ENCODE measurements around the gene TRIM7.

DNA sequence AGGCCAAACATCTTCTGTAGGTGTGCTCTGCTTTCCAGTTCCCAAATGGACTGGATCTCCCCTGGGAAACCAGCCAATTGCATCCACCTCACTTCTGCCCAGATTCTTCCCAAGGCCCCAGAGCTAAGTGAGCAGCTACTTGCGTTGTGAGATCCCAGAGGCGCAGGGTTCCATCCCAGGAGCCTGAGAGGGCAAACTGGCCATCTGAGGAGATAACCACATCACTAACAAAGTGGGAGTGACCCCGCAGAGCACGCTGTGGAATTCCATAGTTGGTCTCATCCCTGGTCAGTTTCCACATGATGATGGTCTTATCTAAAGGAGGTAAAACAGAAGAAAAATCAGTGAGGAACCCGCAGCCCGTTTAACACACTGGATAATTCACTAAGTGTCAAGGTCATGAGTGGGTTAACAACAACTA is 37.0 kb upstream of the TRIM7 start:
- TF ChIP-seq, protein P1, sequence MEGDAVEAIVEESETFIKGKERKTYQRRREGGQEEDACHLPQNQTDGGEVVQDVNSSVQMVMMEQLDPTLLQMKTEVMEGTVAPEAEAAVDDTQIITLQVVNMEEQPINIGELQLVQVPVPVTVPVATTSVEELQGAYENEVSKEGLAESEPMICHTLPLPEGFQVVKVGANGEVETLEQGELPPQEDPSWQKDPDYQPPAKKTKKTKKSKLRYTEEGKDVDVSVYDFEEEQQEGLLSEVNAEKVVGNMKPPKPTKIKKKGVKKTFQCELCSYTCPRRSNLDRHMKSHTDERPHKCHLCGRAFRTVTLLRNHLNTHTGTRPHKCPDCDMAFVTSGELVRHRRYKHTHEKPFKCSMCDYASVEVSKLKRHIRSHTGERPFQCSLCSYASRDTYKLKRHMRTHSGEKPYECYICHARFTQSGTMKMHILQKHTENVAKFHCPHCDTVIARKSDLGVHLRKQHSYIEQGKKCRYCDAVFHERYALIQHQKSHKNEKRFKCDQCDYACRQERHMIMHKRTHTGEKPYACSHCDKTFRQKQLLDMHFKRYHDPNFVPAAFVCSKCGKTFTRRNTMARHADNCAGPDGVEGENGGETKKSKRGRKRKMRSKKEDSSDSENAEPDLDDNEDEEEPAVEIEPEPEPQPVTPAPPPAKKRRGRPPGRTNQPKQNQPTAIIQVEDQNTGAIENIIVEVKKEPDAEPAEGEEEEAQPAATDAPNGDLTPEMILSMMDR (conservative IDR thresholded peaks at IDR 0.05): no peak
- no peak for TF ChIP-seq ZFX (IDR thresholded peaks at IDR 0.05)

Data from C4-2B (cell line).